Suprapubic skin (tissue), 4 donors: ENCODE results near the gene CHRNE.

Source experiments
- EP300 ChIP-seq: sonication (generic); formaldehyde crosslinking; IDR thresholded peaks from one replicate; pipeline ENCODE4 v1.6.1; 2017; ENCODE audit warnings: antibody characterized with exemption
- POLR2A ChIP-seq, 2 donors: fragments of 450-650 bp; IDR thresholded peaks; one replicate each; pipeline ENCODE4 v1.6.1; 2017; ENCODE audit warnings: antibody characterized with exemption in 2 of 2, mild to moderate bottlenecking in 2 of 2, moderate library complexity in 2 of 2
- POLR2AphosphoS5 ChIP-seq, 3 donors: sonication (generic); formaldehyde crosslinking; IDR thresholded peaks; one replicate each; pipeline ENCODE4 v1.6.1; 2017; ENCODE audit warnings: antibody characterized with exemption in 3 of 3
- TF ChIP-seq, protein P1 (sequence below), 2 donors: fragments of 200-600 bp in 1 of 2; fragments of 450-650 bp in 1 of 2; sonication (generic) in 1 of 2; IDR thresholded peaks; one replicate each; pipeline ENCODE4 v1.5.1; 2016 to 2019; ENCODE audit warnings: antibody characterized with exemption in 2 of 2, mild to moderate bottlenecking in 1 of 2, moderate library complexity in 1 of 2

DNA sequence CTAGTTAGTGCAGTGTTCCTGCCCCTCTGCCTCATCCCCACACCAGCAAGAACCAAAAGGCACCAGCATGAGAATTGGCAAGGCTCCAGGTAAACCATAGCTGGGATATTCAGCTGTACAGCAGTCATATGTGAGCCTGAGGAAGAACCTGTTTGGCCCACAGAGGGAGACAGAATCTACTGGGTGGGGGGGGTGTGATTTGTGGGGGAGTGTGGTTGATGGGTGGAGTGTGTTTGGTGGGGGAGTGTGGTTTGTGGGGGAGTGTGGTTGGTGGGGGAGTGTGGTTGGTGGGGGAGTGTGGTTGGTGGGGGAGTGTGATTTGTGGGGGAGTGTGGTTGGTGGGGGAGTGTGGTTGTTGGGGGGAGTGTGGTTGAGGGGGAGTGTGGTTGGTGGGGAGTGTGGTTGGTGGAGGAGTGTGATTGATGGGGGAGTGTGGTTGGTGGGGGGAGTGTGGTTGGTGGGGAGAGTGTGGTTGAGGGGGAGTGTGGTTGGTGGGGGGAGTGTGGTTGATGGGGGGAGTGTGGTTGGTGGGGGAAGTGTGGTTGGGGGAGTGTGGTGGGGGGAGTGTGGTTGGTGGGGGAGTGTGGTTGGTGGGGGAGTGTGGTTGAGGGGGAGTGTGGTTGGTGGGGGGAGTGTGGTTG, 50.2 kb downstream of the CHRNE start:
- TF ChIP-seq, protein P1, sequence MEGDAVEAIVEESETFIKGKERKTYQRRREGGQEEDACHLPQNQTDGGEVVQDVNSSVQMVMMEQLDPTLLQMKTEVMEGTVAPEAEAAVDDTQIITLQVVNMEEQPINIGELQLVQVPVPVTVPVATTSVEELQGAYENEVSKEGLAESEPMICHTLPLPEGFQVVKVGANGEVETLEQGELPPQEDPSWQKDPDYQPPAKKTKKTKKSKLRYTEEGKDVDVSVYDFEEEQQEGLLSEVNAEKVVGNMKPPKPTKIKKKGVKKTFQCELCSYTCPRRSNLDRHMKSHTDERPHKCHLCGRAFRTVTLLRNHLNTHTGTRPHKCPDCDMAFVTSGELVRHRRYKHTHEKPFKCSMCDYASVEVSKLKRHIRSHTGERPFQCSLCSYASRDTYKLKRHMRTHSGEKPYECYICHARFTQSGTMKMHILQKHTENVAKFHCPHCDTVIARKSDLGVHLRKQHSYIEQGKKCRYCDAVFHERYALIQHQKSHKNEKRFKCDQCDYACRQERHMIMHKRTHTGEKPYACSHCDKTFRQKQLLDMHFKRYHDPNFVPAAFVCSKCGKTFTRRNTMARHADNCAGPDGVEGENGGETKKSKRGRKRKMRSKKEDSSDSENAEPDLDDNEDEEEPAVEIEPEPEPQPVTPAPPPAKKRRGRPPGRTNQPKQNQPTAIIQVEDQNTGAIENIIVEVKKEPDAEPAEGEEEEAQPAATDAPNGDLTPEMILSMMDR (IDR thresholded peaks at IDR 0.05), result no peak
- TF ChIP-seq EP300 (no peak), POLR2AphosphoS5 (IDR thresholded peaks at IDR 0.05) (no peak), POLR2A (IDR thresholded peaks at IDR 0.05) (no peak)
